ENCODE measurements around the gene TOX2. TPM values are rescaled to one million over a fixed set of nuclear protein-coding genes. Genes with fewer than 3 reads are reported as not detected.

Gene TOX2
- total RNA-seq, 1 experiment from 2014 or later, result 2.7 TPM

- intact Hi-C loops (cut with micrococcal nuclease), result no loop called here
- Mint-ChIP-seq H3K4me1 (ENCODE audit: insufficient read depth, unreplicated experiment) (no peaks in the 10 kb centered on the region), H3K36me3 (ENCODE audit: insufficient read depth, unreplicated experiment) (no peaks in the 10 kb centered on the region), H3K27me3 (ENCODE audit: insufficient read depth, unreplicated experiment) (no peaks in the 10 kb centered on the region), H3K4me3 (ENCODE audit: unreplicated experiment) (no peak overlapping the region), H3K27ac (ENCODE audit: low read depth, unreplicated experiment) (no peak overlapping the region), H3K9me3 (ENCODE audit: unreplicated experiment) (no peaks in the 10 kb centered on the region)
- BruUV-seq (replicated peaks), result no TSS peak
- DNase-seq (ENCODE audit: unreplicated experiment), result no peak
- no peak for TF ChIP-seq CTCF (IDR thresholded peaks at IDR 0.05; ENCODE audit: unreplicated experiment)
- POLR2A ChIA-PET, result no interaction called here
- CTCF ChIA-PET, result interaction anchor here (0.5 to 1.2 kb wide), 3 partner anchors 140 to 1257 kb away, joined by 3 to 4 read pairs (median 3); no protein-coding TSS in a partner anchor
Measured at GRCh38 chr20:44051661-44052000, 137.0 kb downstream of the TOX2 start.

DNA sequence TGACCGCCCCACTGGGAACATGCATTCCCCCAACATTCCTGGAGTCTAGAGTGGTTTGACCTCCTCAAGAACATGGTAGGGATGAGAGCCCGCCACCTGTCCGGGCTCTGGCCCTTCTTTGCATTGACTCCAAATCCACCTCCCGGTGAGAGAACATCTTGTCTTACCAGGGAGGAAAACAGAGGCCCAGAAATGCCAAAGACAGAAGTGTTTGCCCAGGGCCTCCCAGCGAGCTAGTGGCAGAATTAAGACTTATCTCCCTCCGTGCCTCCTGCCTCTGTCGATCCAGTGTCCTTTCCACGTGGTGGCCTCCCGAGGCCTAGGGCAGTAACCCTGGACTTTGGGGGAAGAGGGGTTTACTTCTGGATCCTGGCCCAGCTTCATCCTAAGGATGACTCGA lies 137.5 kb downstream of the TOX2 start:
- H3K36me3 Mint-ChIP-seq (ENCODE audit: insufficient read depth, unreplicated experiment), result no peaks in the 10 kb centered on the region
- no peak for TF ChIP-seq CTCF (IDR thresholded peaks at IDR 0.05; ENCODE audit: unreplicated experiment)
- no peak overlapping the region for H3K4me3 Mint-ChIP-seq (ENCODE audit: unreplicated experiment)
- POLR2A ChIA-PET, result no interaction called here
- no peaks in the 10 kb centered on the region for H3K9me3 Mint-ChIP-seq (ENCODE audit: unreplicated experiment)
- H3K4me1 Mint-ChIP-seq (ENCODE audit: insufficient read depth, unreplicated experiment), result no peaks in the 10 kb centered on the region
- intact Hi-C loops (cut with micrococcal nuclease), result no loop called here
- no TSS peak for BruUV-seq (replicated peaks)
- no peaks in the 10 kb centered on the region for H3K27me3 Mint-ChIP-seq (ENCODE audit: insufficient read depth, unreplicated experiment)
- CTCF ChIA-PET, result interaction anchor here (0.6 to 1.2 kb wide), 4 partner anchors 163 to 302 kb away, joined by 3 read pairs; no protein-coding TSS in a partner anchor
- no peak for DNase-seq (ENCODE audit: unreplicated experiment)
- no peak overlapping the region for H3K27ac Mint-ChIP-seq (ENCODE audit: low read depth, unreplicated experiment)

- Mint-ChIP-seq H3K27ac (ENCODE audit: low read depth, unreplicated experiment) (no peak overlapping the region), H3K27me3 (ENCODE audit: insufficient read depth, unreplicated experiment) (no peaks in the 10 kb centered on the region), H3K36me3 (ENCODE audit: insufficient read depth, unreplicated experiment) (no peaks in the 10 kb centered on the region), H3K4me3 (ENCODE audit: unreplicated experiment) (no peak overlapping the region), H3K9me3 (ENCODE audit: unreplicated experiment) (no peaks in the 10 kb centered on the region), H3K4me1 (ENCODE audit: insufficient read depth, unreplicated experiment) (no peaks in the 10 kb centered on the region)
- CTCF ChIA-PET, result interaction anchor here (1.0 kb wide), 1 partner anchor 303 kb away, joined by 3 read pairs; no protein-coding TSS in a partner anchor
- POLR2A ChIA-PET, result no interaction called here
- no peak for TF ChIP-seq CTCF (IDR thresholded peaks at IDR 0.05; ENCODE audit: unreplicated experiment)
- BruUV-seq (replicated peaks), result no TSS peak
- no peak for DNase-seq (ENCODE audit: unreplicated experiment)
- intact Hi-C loops (cut with micrococcal nuclease), result no loop called here
Measured at GRCh38 chr20:44053046-44053445, 138.4 kb downstream of the TOX2 start.

- no peaks in the 10 kb centered on the region for H3K4me1 Mint-ChIP-seq (ENCODE audit: insufficient read depth, unreplicated experiment)
- CTCF ChIA-PET, result interaction anchor here (1.1 to 4.0 kb wide), 3 partner anchors 26 to 304 kb away, joined by 3 to 18 read pairs (median 4); no protein-coding TSS in a partner anchor
- no peaks in the 10 kb centered on the region for H3K27me3 Mint-ChIP-seq (ENCODE audit: insufficient read depth, unreplicated experiment)
- H3K27ac Mint-ChIP-seq (ENCODE audit: low read depth, unreplicated experiment), result no peak overlapping the region
- no TSS peak for BruUV-seq (replicated peaks)
- no peaks in the 10 kb centered on the region for H3K9me3 Mint-ChIP-seq (ENCODE audit: unreplicated experiment)
- no peak overlapping the region for H3K4me3 Mint-ChIP-seq (ENCODE audit: unreplicated experiment)
- POLR2A ChIA-PET, result no interaction called here
- no peak for DNase-seq (ENCODE audit: unreplicated experiment)
- no peak for TF ChIP-seq CTCF (IDR thresholded peaks at IDR 0.05; ENCODE audit: unreplicated experiment)
- intact Hi-C loops (cut with micrococcal nuclease), result no loop called here
- H3K36me3 Mint-ChIP-seq (ENCODE audit: insufficient read depth, unreplicated experiment), result no peaks in the 10 kb centered on the region
Measured at GRCh38 chr20:44054118-44054517, 139.5 kb downstream of the TOX2 start.
